GM12891 (cell line): ENCODE results near the gene NBAS.

Experiments
- PAX5 ChIP-seq: IDR thresholded peaks from 2 replicates; pipeline ENCODE4 v1.6.1; 2011; ENCODE audit warnings: low read length, moderate library complexity, mild to moderate bottlenecking; ENCODE audit not compliant: insufficient read depth, severe bottlenecking
- POLR2A ChIP-seq: IDR thresholded peaks from 2 replicates; pipeline ENCODE4 v1.6.1; 2011; ENCODE audit warnings: low read depth, low read length, control low read depth
- POLR2AphosphoS5 ChIP-seq: IDR thresholded peaks from 2 replicates; pipeline ENCODE4 v1.6.1; 2011; ENCODE audit warnings: low read depth, low read length, control low read depth
- TAF1 ChIP-seq: IDR thresholded peaks from 2 replicates; pipeline ENCODE4 v1.6.1; 2011; ENCODE audit warnings: low read depth, low read length, control low read depth

DNA sequence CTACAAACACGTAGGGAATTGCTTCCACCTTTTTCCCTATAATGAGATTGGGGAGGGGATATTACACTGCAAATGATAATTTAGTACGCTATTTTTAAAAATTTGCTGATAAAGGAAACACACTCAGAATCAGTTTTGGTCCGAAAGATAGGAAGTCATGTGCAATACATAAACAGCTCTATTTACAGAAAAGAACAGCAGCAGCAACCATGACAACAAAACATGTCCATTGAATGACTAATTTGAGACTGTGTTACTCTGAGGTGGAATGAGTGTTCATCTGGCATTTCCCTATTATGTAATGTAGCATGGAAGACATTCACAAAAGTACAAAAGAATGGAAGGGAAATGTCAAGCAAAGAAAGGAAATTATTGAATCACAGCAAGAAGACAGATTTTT lies 337.2 kb downstream of the NBAS start:
- no peak for TF ChIP-seq POLR2A
- TF ChIP-seq POLR2AphosphoS5, result no peak
- TF ChIP-seq TAF1, result no peak
- TF ChIP-seq PAX5, result no peak
